Mesenchymal stem cell (in vitro differentiated cells and primary cell): ENCODE data around the gene ABHD17C.

ENCODE experiments used
- DNase-seq: peaks from one replicate; pipeline ENCODE4 v3.0.0-alpha.2; 2013
- H2AFZ ChIP-seq: one replicate; pipeline ENCODE4 v1.6.1; 2013; ENCODE audit warnings: low read depth, mild to moderate bottlenecking, control low read depth, inconsistent platforms, low read length, moderate library complexity
- H2AK5ac ChIP-seq: 2 replicates; pipeline ENCODE4 v1.6.1; 2013; ENCODE audit warnings: low read length, moderate library complexity, mild to moderate bottlenecking, inconsistent platforms; ENCODE audit not compliant: severe bottlenecking
- H2BK120ac ChIP-seq: one replicate; pipeline ENCODE4 v1.6.1; 2013; ENCODE audit warnings: low read depth, mild to moderate bottlenecking, inconsistent platforms, low read length, moderate library complexity
- H2BK12ac ChIP-seq, 2 experiments: one replicate each; pipeline ENCODE4 v1.6.1; 2013; ENCODE audit warnings: inconsistent platforms in 2 of 2, low read length in 2 of 2, mild to moderate bottlenecking in 2 of 2, moderate library complexity in 2 of 2, control low read depth in 1 of 2
- H2BK15ac ChIP-seq: one replicate; pipeline ENCODE4 v1.6.1; 2013; ENCODE audit warnings: mild to moderate bottlenecking, low read depth, inconsistent platforms; ENCODE audit not compliant: poor library complexity, severe bottlenecking
- H2BK5ac ChIP-seq: 2 replicates; pipeline ENCODE4 v1.6.1; 2013; ENCODE audit warnings: low read depth, mild to moderate bottlenecking, low read length, control low read depth, inconsistent platforms; ENCODE audit not compliant: poor library complexity, severe bottlenecking
- H3K14ac ChIP-seq, 2 experiments: one replicate each; pipeline ENCODE4 v1.6.1; 2013; ENCODE audit warnings: inconsistent platforms in 2 of 2, low read length in 2 of 2, control low read depth in 1 of 2, mild to moderate bottlenecking in 1 of 2, moderate library complexity in 1 of 2
- H3K18ac ChIP-seq, 2 experiments: one replicate each; pipeline ENCODE4 v1.6.1; 2013; ENCODE audit warnings: inconsistent platforms in 2 of 2, low read length in 2 of 2, control low read depth in 1 of 2, low read depth in 1 of 2, mild to moderate bottlenecking in 1 of 2
- H3K23ac ChIP-seq, 2 experiments: one replicate each; pipeline ENCODE4 v1.6.1; 2013; ENCODE audit warnings: inconsistent platforms in 2 of 2, low read length in 2 of 2, mild to moderate bottlenecking in 2 of 2, moderate library complexity in 2 of 2, control low read depth in 1 of 2
- H3K27ac ChIP-seq: 2 replicates; pipeline ENCODE4 v1.5.1; 2013; ENCODE audit warnings: mild to moderate bottlenecking, moderate library complexity, low read length, control low read depth, inconsistent platforms; ENCODE audit not compliant: poor library complexity, severe bottlenecking
- H3K27me3 ChIP-seq, 2 experiments: 2 replicates each; pipeline versions ENCODE4 v1.6.1 to v1.7.0; 2013; ENCODE audit warnings: low read length in 2 of 2, mild to moderate bottlenecking in 2 of 2, moderate library complexity in 2 of 2, control low read depth in 1 of 2, inconsistent platforms in 1 of 2; ENCODE audit not compliant: control insufficient read depth in 1 of 2, insufficient read depth in 1 of 2
- H3K36me3 ChIP-seq, 2 experiments: 2 replicates each; pipeline versions ENCODE4 v1.6.1 to v1.7.0; 2013; ENCODE audit warnings: low read length in 2 of 2, control low read depth in 1 of 2, inconsistent platforms in 1 of 2, low read depth in 1 of 2, mild to moderate bottlenecking in 1 of 2; ENCODE audit not compliant: insufficient read depth in 2 of 2, control insufficient read depth in 1 of 2
- H3K4ac ChIP-seq, 2 experiments: one replicate each; pipeline ENCODE4 v1.6.1; 2013; ENCODE audit warnings: inconsistent platforms in 2 of 2, low read length in 2 of 2, mild to moderate bottlenecking in 2 of 2, moderate library complexity in 2 of 2, control low read depth in 1 of 2, low read depth in 1 of 2
- H3K4me1 ChIP-seq: 2 replicates; pipeline ENCODE4 v1.6.1; 2013; ENCODE audit warnings: low read depth, low read length, control low read depth; ENCODE audit not compliant: control insufficient read depth, insufficient read depth
- H3K4me2 ChIP-seq: 2 replicates; pipeline ENCODE4 v1.6.1; 2013; ENCODE audit warnings: low read length, mild to moderate bottlenecking, inconsistent platforms; ENCODE audit not compliant: poor library complexity, severe bottlenecking
- H3K4me3 ChIP-seq, 2 experiments: 2 replicates each; pipeline versions ENCODE4 v1.5.1 to v1.7.0; 2013; ENCODE audit warnings: low read length in 2 of 2, mild to moderate bottlenecking in 2 of 2, control low read depth in 1 of 2, low read depth in 1 of 2; ENCODE audit not compliant: insufficient read depth in 1 of 2
- H3K79me1 ChIP-seq: replicated peaks from 2 replicates; pipeline ENCODE4 v1.6.1; 2013; ENCODE audit warnings: mild to moderate bottlenecking, control low read depth, low read length, inconsistent platforms; ENCODE audit not compliant: poor library complexity, severe bottlenecking
- H3K9ac ChIP-seq: 2 replicates; pipeline ENCODE4 v1.7.0; 2013; ENCODE audit warnings: mild to moderate bottlenecking, low read length, moderate library complexity
- H3K9me3 ChIP-seq: 2 replicates; pipeline ENCODE4 v1.7.0; 2013; ENCODE audit warnings: mild to moderate bottlenecking, low read length; ENCODE audit not compliant: control insufficient read depth
- H4K8ac ChIP-seq: one replicate; pipeline ENCODE4 v1.6.1; 2013; ENCODE audit warnings: inconsistent platforms, mild to moderate bottlenecking, low read length, moderate library complexity
- H4K91ac ChIP-seq: one replicate; pipeline ENCODE4 v1.6.1; 2013; ENCODE audit warnings: mild to moderate bottlenecking, low read length, inconsistent platforms
- WGBS: methylation state at CpG from one replicate; pipeline ENCODE4 v1.1.7; 2013; ENCODE audit warnings: mixed read lengths; 5-methylcytosine and 5-hydroxymethylcytosine counted together

ABHD17C gene

DNA sequence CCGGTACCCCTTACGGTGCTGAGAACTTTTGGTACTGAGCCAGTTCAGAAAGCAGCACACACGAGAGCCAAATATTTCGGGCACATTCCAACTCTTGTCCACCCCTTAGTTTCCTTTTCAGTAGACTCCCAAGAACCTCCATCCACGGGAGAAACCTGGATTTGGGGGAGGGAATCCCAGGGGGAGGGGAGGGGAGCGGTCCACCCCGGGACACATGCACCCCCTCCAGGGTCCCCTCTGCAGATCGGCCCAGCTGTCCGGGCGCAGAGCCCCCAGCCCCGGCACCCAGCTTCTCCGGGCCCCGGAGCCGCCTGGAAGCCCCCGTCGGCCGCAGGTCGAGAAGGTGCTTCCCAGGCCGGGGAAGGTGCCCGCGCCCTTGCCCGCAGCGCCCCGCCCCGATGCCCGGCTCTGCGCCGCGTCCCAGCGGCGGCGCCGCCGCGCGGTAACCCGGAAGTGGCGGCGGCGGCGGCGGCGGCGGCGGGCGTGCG lies 455 bp upstream of the ABHD17C start:
- peak overlapping the region; percentile 85 for H2BK15ac ChIP-seq
- WGBS: 5% methylated on average over 22 of the region's 47 CpGs
- H2AFZ ChIP-seq: peak overlapping the region; percentile 59
- H2BK120ac ChIP-seq: peak overlapping the region; percentile 49
- H3K4me1 ChIP-seq: peaks cover 9% of the 10 kb centered on the region
- peak overlapping the region; percentile 76 to 83 for H3K4me3 ChIP-seq
- H3K36me3 ChIP-seq: peaks cover 0 to 6% of the 10 kb centered on the region in 2 experiments
- H2BK12ac ChIP-seq: no peak overlapping the region
- H3K14ac ChIP-seq: peak overlapping the region in 1 of 2 experiments; percentile 28
- no peaks in the 10 kb centered on the region for H3K27me3 ChIP-seq
- no peak overlapping the region for H2BK5ac ChIP-seq
- peak overlapping the region; percentile 89 for H4K91ac ChIP-seq
- no peak overlapping the region for H2AK5ac ChIP-seq
- DNase-seq: peak; percentile 33
- H3K4me2 ChIP-seq: peak overlapping the region; percentile 88
- peak overlapping the region; percentile 85 for H3K9ac ChIP-seq
- H3K27ac ChIP-seq: no peak overlapping the region
- no peaks in the 10 kb centered on the region for H3K9me3 ChIP-seq
- H3K79me1 ChIP-seq: peaks cover 20% of the 10 kb centered on the region
- peak overlapping the region in 1 of 2 experiments; percentile 72 for H3K23ac ChIP-seq
- H3K4ac ChIP-seq: peak overlapping the region; percentile 38 to 76
- H3K18ac ChIP-seq: peak overlapping the region; percentile 71 to 92
- peak overlapping the region; percentile 92 for H4K8ac ChIP-seq

- Histone ChIP-seq H3K9me3 (no peaks in the 10 kb centered on the region), H2BK12ac (peak overlapping the region in 1 of 2 experiments; percentile 21), H3K36me3 (peaks cover 0 to 6% of the 10 kb centered on the region in 2 experiments), H3K23ac (peak overlapping the region; percentile 71 to 74), H2BK5ac (no peak overlapping the region), H3K4me1 (peaks cover 9% of the 10 kb centered on the region), H3K9ac (peak overlapping the region; percentile 91), H3K27ac (no peak overlapping the region), H2AK5ac (no peak overlapping the region), H4K91ac (no peak overlapping the region), H2BK15ac (peak overlapping the region; percentile 75), H2AFZ (peak overlapping the region; percentile 99), H4K8ac (peak overlapping the region; percentile 25), H3K4me3 (peak overlapping the region; percentile 76 to 94), H2BK120ac (peak overlapping the region; percentile 2), H3K14ac (peak overlapping the region in 1 of 2 experiments; percentile 9), H3K18ac (peak overlapping the region; percentile 72 to 80), H3K4ac (no peak overlapping the region), H3K27me3 (no peaks in the 10 kb centered on the region), H3K79me1 (peaks cover 23% of the 10 kb centered on the region), H3K4me2 (peak overlapping the region; percentile 88)
- 5% methylated on average over 39 of the region's 43 CpGs for whole genome bisulfite sequencing
- DNase-seq: peak; percentile 43
Observed at GRCh38 chr15:80695911-80696661, 976 bp downstream of the ABHD17C start.

- Histone ChIP-seq H3K27me3 (no peaks in the 10 kb centered on the region), H3K14ac (no peak overlapping the region), H4K8ac (no peak overlapping the region), H3K27ac (no peak overlapping the region), H2BK12ac (no peak overlapping the region), H3K4me2 (no peak overlapping the region), H3K9me3 (no peaks in the 10 kb centered on the region), H2AK5ac (no peak overlapping the region), H2AFZ (no peak overlapping the region), H2BK120ac (no peak overlapping the region), H3K18ac (no peak overlapping the region), H3K23ac (no peak overlapping the region), H3K36me3 (peaks cover 0 to 6% of the 10 kb centered on the region in 2 experiments), H3K4me3 (peak overlapping the region in 1 of 2 experiments; percentile 94), H3K4me1 (peaks cover 9% of the 10 kb centered on the region), H2BK5ac (no peak overlapping the region), H4K91ac (no peak overlapping the region), H2BK15ac (no peak overlapping the region), H3K4ac (no peak overlapping the region), H3K79me1 (peaks cover 28% of the 10 kb centered on the region), H3K9ac (peak overlapping the region; percentile 91)
- no peak for DNase-seq
- 94% methylated on average over 6 of the region's 6 CpGs for WGBS
Observed at GRCh38 chr15:80697075-80697685, 2.1 kb downstream of the ABHD17C start.

- H3K4me3 ChIP-seq: peak overlapping the region in 1 of 2 experiments; percentile 40
- no peak overlapping the region for H3K23ac ChIP-seq
- H4K8ac ChIP-seq: no peak overlapping the region
- no peak overlapping the region for H4K91ac ChIP-seq
- WGBS: 100% methylated on average over 1 of the region's 1 CpG
- no peak for DNase-seq
- no peak overlapping the region for H3K27ac ChIP-seq
- H3K79me1 ChIP-seq: peaks cover 32% of the 10 kb centered on the region
- no peak overlapping the region for H3K18ac ChIP-seq
- H3K36me3 ChIP-seq: peaks cover 0 to 6% of the 10 kb centered on the region in 2 experiments
- H3K27me3 ChIP-seq: no peaks in the 10 kb centered on the region
- no peak overlapping the region for H3K14ac ChIP-seq
- H2BK12ac ChIP-seq: no peak overlapping the region
- H2AK5ac ChIP-seq: no peak overlapping the region
- H2AFZ ChIP-seq: no peak overlapping the region
- no peak overlapping the region for H2BK15ac ChIP-seq
- no peak overlapping the region for H3K4ac ChIP-seq
- H3K9me3 ChIP-seq: no peaks in the 10 kb centered on the region
- H3K9ac ChIP-seq: no peak overlapping the region
- H3K4me1 ChIP-seq: peaks cover 9% of the 10 kb centered on the region
- H2BK120ac ChIP-seq: no peak overlapping the region
- no peak overlapping the region for H2BK5ac ChIP-seq
- no peak overlapping the region for H3K4me2 ChIP-seq
Observed at GRCh38 chr15:80698676-80699075, 3.6 kb downstream of the ABHD17C start.
